T47D (cell line): ENCODE results near the gene NDUFV2.

ENCODE experiments used
- DNase-seq, 2 experiments: peaks; one replicate each; pipeline versions ENCODE4 v3.0.0 to v3.0.0-alpha.2; 2011 to 2012; ENCODE audit warnings: low read depth in 1 of 2, low spot score in 1 of 2
- JUND ChIP-seq: IDR thresholded peaks from 2 replicates; pipeline ENCODE4 v1.6.1; 2012; ENCODE audit warnings: low read depth
- in situ Hi-C: cut with HindIII; loops from 2 replicates; pipeline ENCODE4 v1.10.0; 2016; ENCODE audit warnings: low sequenced_read_pairs, low pct_unique_long_range_greater_than_20kb

The NDUFV2 gene

DNA sequence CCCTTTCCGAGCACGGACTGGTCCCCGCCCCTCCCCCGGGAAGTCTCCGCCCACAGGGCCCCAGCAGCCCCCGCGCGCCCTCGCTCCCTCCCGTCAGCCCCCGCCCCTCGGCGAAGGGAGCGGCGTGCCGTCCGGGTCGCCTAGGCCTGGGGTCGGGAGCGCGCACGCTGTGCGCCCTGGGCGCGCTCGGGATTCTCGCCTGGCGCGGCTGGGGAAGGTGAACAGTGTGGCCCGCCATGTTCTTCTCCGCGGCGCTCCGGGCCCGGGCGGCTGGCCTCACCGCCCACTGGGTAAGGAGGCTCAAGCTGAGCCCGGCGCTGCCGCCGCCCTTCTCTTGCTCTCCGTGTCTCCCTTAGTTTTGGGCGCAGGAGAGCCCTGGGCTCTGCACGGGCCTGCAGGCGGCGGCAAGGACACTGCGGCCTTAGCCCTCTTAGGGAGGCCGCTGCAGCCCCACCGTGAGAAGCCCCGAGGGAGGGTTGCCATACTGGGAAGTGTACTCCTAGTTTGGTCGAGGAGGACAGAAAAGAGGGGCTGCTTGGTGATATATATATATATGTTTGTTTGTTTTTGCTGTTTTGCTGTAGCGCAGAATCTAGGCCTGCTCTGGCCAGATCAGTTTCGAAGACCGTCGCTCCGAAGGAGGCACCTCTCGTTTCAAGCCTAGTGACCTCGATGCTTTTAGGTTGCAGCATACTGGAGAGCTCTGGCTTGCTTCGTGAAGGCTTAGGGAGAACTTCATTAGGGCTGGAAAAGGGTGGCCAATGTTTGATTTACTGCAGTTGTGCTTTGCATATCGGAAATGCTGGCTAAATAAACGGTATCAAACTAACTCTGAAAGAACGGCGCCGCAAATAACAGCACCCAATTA lies at the start of gene NDUFV2:
Gene NDUFV2 (plus strand): TSS at position 192 of the 868 bp plus-strand sequence. CDS start 45 bp downstream, at position 237.
- TF ChIP-seq JUND: no peak
- in situ Hi-C loops: no loop called here
- peak; percentile 53 to 95 for DNase-seq

DNA sequence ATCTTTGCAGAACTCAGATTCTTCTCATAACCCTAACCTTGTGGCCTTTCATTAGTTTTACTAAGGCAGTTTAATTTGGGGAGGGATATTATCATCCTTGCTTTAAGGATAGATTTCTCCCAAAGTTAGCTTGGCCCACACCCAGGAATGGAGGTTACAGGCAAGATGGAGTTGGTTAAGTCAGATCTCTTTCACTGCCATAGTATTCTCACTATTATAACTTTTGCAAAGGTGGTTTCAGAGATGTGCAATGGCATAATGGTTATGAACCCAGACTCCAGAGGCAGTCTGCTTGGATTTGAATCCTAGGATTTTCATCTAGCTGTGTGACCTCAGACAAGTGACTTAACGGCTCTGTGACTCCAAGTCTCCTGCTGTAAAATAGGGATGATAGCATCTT lies 48.7 kb upstream of the NDUFV2 start:
- TF ChIP-seq JUND: no peak
- in situ Hi-C loops: no loop called here
- no peak for DNase-seq

DNA sequence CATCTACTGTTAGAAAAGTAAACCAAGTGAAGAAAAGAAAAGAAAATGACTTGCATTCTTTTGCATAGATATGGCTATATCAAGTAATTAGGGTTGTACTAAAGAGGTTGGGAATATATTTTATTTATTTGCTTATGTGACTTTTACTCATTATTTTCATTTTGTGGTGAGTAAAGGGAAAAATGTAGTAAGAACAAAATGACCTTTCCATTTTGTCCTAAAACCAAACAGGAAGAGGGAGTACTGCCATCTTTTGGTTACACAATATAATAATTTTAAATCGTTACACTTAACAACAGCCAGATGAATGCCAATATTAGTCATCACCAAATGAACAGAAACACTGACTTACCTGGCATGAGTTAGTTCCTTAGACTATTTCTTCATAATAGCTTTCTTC lies 47.3 kb upstream of the NDUFV2 start:
- no peak for TF ChIP-seq JUND
- DNase-seq: peak in 1 of 2 experiments; percentile 24
- in situ Hi-C loops: no loop called here

DNA sequence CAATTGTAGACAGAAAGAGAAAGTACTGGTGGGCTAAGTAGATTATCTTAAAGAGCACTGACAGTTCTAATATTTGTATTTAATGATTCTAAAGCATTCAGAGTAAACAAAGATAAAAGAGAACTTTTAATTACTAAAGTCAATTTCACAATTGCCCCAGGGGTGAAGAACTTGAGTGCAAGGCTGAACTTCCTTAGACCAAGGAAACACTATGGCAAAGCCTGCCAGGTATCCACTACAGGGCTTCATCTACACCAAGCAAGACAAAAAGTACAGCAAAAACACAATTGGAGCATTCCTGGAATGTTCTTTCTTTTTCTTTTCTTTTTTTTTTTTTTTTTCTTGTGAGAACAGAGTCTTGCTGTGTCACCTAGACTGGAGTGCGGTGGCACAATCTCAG lies 46.9 kb upstream of the NDUFV2 start:
- in situ Hi-C loops: no loop called here
- DNase-seq: no peak
- no peak for TF ChIP-seq JUND

DNA sequence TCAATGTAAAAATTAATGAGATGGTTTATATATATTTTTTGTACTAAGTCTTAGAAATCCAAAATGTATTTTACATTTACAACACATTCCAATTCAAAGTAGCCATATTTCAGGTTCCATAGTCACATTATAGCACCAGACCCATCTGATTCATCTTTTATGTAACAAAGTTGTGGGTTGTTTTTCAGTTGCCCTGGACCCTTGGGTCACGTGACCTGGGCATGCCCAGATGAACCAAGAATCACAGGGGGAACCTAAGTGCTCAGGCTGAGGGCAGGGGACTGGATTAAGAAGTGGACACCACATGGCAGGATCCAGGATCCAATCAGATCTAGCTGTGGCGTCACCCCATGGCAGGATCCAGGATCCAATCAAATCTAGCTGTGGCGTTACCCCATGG lies 44.9 kb upstream of the NDUFV2 start:
- no peak for TF ChIP-seq JUND
- DNase-seq: no peak
- in situ Hi-C loops: no loop called here

DNA sequence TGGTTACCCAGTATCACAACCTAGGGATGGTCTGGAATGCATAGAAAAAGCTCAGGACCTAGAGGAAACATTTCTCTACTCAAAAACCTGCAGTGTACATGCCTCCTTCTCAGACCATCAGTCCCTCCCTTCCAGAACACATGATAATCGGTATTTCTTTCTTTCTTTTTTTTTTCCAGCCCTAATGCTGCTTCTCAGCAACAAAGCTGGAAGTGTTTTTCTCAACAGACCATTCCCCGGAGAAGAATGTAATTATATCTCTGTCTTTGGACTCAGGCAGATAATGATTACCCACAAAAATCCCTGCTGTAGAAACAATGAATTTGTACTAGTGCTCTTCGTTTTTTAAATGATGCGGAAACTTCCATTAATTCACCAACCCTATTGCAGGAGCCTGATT lies 44.1 kb upstream of the NDUFV2 start:
- in situ Hi-C loops: no loop called here
- no peak for TF ChIP-seq JUND
- DNase-seq: no peak

DNA sequence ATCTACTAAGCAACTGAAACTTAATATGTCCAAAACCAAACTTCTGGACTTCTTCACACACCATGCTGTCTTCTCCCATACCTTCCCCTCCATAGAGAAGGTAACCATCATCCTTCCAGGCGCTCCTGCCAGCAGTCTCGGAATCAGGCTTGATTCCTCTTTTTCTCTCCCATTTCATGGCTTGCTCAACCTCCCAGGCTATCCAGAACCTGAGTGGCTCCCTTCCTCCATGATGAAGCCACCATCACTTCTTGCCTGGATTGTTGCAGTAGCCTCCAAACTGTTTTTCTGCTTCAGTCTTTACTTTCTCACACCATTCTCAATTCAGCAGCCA lies 40.1 kb upstream of the NDUFV2 start:
- no peak for TF ChIP-seq JUND
- in situ Hi-C loops: no loop called here
- no peak for DNase-seq

DNA sequence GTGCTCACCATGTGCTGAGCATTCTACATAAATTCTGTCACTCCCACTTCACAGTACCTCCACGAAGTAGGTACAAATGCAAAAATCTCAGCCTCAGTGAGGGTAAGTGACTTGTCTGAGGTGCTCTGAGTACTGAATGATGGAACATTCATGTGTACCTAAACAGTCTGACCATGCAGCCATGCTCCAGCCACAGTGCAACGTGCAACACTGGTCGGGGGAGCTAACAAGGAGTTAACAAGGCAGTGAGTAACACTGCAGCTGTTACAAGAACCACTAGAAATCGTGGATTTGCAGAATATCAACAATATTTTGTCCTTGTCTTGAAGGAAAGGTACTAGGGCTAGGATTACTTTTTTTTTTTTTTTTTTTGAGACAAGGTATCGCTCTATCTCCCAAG lies 36.6 kb upstream of the NDUFV2 start:
- TF ChIP-seq JUND: no peak
- in situ Hi-C loops: no loop called here

DNA sequence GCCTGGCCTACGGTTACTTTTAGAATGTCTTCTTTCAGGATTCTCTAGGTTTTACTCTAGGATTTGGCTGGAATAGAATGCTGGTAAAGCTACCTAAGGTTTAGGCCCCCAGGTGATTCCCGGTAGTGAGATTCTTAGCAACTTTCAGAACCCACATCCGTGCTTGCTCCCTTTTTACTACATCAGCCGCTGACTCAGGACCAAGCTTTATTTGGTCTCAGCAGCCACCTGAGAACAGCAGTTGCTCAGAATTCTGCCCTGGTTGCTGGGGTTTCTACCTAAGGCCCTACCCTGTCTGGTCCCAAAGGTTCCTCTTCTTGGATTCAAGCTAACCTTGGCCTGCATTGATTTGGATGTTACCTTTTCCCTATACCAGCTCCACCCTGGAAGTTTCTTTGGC lies 36.1 kb upstream of the NDUFV2 start:
- TF ChIP-seq JUND: no peak
- in situ Hi-C loops: no loop called here
- no peak for DNase-seq

More for the DNA sequence above, 36.6 kb upstream of the NDUFV2 start:
- no peak for DNase-seq

DNA sequence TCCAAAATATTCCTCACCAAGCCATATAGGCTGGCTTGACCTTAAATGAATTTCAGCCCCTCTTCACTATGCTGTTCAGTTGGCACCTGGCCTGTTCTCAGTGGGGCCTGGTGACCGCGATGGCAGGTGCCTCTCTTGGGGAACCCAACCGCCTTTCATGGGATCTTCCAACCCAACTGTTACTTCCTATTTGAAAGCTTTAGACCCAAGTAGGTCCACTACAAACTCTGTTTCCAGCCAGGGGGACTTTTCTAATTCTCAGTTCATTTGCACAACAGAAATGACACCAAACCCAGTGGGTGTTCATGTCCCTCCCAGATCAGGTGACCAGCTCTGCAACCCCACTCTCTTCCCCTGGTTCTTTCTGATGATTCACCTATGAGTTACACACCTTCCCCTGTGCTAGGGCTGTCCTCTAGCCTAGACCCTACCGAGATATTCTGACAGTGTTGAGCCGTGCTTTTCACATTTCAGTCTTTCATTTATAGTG lies 35.6 kb upstream of the NDUFV2 start:
- no peak for DNase-seq
- TF ChIP-seq JUND: no peak
- in situ Hi-C loops: no loop called here

DNA sequence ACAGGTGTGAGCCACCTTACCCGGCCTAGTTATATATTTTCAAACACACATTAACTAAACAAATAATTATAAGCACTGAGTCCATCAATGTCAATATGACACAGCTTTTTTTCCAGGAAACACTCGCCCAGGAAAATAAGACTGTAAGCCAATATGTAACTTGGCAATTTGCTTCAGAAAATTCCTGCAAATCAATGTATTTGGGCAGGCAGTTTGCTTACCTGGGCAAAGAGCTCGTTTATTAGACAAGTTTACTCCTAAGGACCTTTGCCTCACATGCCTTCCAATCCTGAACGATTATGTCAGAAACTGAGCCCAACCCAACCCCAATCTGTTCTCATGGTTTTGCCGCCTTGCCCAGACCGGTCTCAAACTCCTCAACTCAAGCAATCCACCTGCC lies 34.7 kb upstream of the NDUFV2 start:
- no peak for TF ChIP-seq JUND
- in situ Hi-C loops: no loop called here
- peak in 1 of 2 experiments; percentile 21 for DNase-seq

DNA sequence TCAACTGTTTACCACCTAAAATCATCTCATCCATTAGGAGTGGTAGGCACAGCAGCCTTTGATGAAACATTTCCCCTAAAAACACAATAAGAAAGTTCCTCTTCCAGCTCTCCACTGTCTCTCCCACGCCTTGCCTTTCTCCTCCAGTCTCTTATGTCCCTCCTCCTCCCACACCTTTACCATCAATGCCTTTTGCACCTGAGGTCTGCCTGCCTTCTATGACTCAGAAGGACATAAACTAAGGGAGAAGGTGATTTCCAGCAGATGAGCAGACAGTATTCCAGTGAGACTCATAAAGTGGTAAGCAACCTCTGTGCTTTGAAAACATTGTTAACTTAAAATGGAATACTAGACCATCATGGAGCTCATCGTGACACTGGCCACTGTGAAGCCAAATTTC lies 34.2 kb upstream of the NDUFV2 start:
- DNase-seq: no peak
- TF ChIP-seq JUND: no peak
- in situ Hi-C loops: no loop called here

DNA sequence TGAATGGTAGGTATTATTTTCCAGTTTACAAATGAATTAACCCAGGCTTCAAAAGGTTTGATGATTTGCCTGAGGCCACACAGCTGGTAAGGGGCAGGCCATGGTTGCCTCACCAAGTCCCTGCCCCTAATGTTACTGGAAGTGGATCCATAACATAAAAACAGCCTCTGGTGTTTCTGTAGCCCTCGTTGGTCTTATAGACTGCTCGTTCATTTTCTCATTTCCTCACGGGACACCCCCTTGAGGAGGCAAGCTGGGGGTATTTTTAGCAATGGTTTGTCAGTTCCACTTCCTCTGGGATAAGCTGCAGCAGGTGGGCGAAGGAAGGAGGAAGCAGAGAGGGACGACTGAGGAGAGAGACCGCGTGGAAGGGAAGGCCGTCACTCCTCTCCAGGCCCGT lies 32.9 kb upstream of the NDUFV2 start:
- no peak for DNase-seq
- in situ Hi-C loops: no loop called here

DNA sequence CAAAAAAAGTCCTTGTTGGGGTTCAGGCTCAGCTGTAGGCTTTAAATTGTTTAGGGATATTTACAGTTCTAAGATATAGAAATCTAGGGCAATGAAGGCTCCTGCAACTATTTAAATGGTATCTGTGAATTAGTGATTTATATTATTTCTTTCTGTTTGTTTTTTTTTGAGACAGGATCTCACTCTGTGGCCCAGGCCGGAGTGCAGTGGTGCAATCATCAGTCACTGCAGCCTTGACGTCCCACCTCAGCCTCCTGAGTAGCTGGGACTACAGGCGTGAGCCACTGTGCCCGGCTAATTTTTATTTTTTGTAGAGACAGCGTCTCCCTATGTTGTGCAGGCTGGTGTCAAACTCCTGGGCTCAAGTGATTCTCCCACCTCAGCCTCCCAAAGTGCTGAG lies 32.3 kb upstream of the NDUFV2 start:
- in situ Hi-C loops: no loop called here
- DNase-seq: no peak
- TF ChIP-seq JUND: no peak

More for the DNA sequence above, 32.9 kb upstream of the NDUFV2 start:
- no peak for TF ChIP-seq JUND
